ENCODE results near the gene GCHFR. TPM values are rescaled to one million over a fixed set of nuclear protein-coding genes. Genes with fewer than 3 reads are reported as not detected.

The GCHFR gene
- total RNA-seq, 1 experiment from 2014 or later: 1.5 TPM

- peaks cover 3 to 4% of the 10 kb centered on the region in 2 experiments; a peak in 3 of 4 replicates for H3K4me1 ChIP-seq (ENCODE audit: control insufficient read depth in 1 of 2, insufficient read depth in 2 of 2, low read length in 2 of 2)
- DNase-seq (ENCODE audit: low read depth, low spot score): no peak
- CTCF ChIA-PET: interaction anchor here (0.7 kb wide), 1 partner anchor 13 kb away, joined by 3 read pairs; no protein-coding TSS in a partner anchor
- H3K4me2 ChIP-seq (ENCODE audit: low read length): no peak overlapping the region
- RAD21 ChIA-PET (ENCODE audit: low non-redundant PET in 1 of 2, low total read pairs in 2 of 2, uncharacterized antibody in 2 of 2, unreplicated experiment in 2 of 2): no interaction called here
- no peaks in the 10 kb centered on the region for H3K9me3 ChIP-seq (ENCODE audit: control insufficient read depth in 1 of 2, insufficient read depth in 1 of 2, low read depth in 1 of 2, low read length in 2 of 2)
- H2AFZ ChIP-seq (ENCODE audit: low read depth, low read length, poor library complexity, severe bottlenecking): no peak overlapping the region
- no TSS peak for BruUV-seq (replicated peaks)
- H3K79me2 ChIP-seq (ENCODE audit: insufficient read depth, low read length): no peaks in the 10 kb centered on the region
- ATAC-seq: no peak
- POLR2A ChIA-PET: no interaction called here
- H3K9ac ChIP-seq (ENCODE audit: low read length): no peak overlapping the region
- intact Hi-C loops (cut with micrococcal nuclease): no loop called here
- TF ChIP-seq POLR2AphosphoS5 (IDR thresholded peaks at IDR 0.05; ENCODE audit: low read depth, low read length): no peak
- no peak for TF ChIP-seq ELF1 (IDR thresholded peaks at IDR 0.05; ENCODE audit: borderline replicate concordance, low read depth)
- TF ChIP-seq ZBTB33 (IDR thresholded peaks at IDR 0.05; ENCODE audit: extremely low read depth, insufficient replicate concordance, low read length): no peak
- no peak for TF ChIP-seq YY1 (IDR thresholded peaks at IDR 0.05; ENCODE audit: extremely low read depth, insufficient replicate concordance, low read depth, low read length)
- TF ChIP-seq TCF7L2 (IDR thresholded peaks at IDR 0.05; ENCODE audit: borderline replicate concordance, extremely low read depth, insufficient read depth, insufficient read length): no peak
- TF ChIP-seq SRF (IDR thresholded peaks at IDR 0.05; ENCODE audit: low read depth): no peak
- no peak for TF ChIP-seq SP1 (IDR thresholded peaks at IDR 0.05; ENCODE audit: low read depth)
- TF ChIP-seq ZNF274 (IDR thresholded peaks at IDR 0.05; ENCODE audit: low read depth, low read length): no peak
- TF ChIP-seq EZH2phosphoT487 (IDR thresholded peaks at IDR 0.05; ENCODE audit: borderline replicate concordance): no peak
- TF ChIP-seq FOSL1 (IDR thresholded peaks at IDR 0.05; ENCODE audit: low read depth): no peak
- TF ChIP-seq EZH2 (IDR thresholded peaks at IDR 0.05): no peak
- no peak for TF ChIP-seq JUND (IDR thresholded peaks at IDR 0.05)
- TF ChIP-seq EGR1 (IDR thresholded peaks at IDR 0.05; ENCODE audit: low read depth): no peak
- no peak for TF ChIP-seq CEBPB (IDR thresholded peaks at IDR 0.05; ENCODE audit: low read depth)
- TF ChIP-seq MAX (IDR thresholded peaks at IDR 0.05): no peak
- no peak for TF ChIP-seq REST (IDR thresholded peaks at IDR 0.05; ENCODE audit: low read depth)
- TF ChIP-seq ZFX (IDR thresholded peaks at IDR 0.05): no peak
- H3K9me2 ChIP-seq (ENCODE audit: insufficient read depth): no peaks in the 10 kb centered on the region
- no peak overlapping the region for H3K27ac ChIP-seq (ENCODE audit: low read depth, low read length)
- H3K36me3 ChIP-seq (ENCODE audit: control insufficient read depth in 1 of 2, insufficient read depth in 2 of 2, low read length in 2 of 2): peaks cover 30 to 35% of the 10 kb centered on the region in 2 experiments
- H3K4me3 ChIP-seq (replicated peaks in 1 of 2; ENCODE audit: low read depth in 1 of 2, low read length in 2 of 2): no peak overlapping the region
- H3K27me3 ChIP-seq (ENCODE audit: insufficient read depth, low read length): no peaks in the 10 kb centered on the region
- H4K20me1 ChIP-seq (ENCODE audit: insufficient read depth): no peaks in the 10 kb centered on the region
These were observed 32.8 kb upstream of the GCHFR start for GRCh38 chr15:40731034-40731433.

Data from HCT116 (cell line).